Dermis blood vessel endothelial cell (primary cell): Measurements from ENCODE around the gene CD1C. TPM values are rescaled to one million over a fixed set of nuclear protein-coding genes. Genes with fewer than 3 reads are reported as not detected.
"Not testable (repeated sequence)": the region's sequence is repeated elsewhere in the genome, so short reads cannot be mapped to it uniquely, and the experiment has no call there.

Source experiments
- DNase-seq: peaks from one replicate; pipeline ENCODE4 v3.0.0; 2010
- total RNA-seq: library from RNA; depleted of rRNA; stranded (reverse); fragments of >200 nt; gene quantifications from 2 replicates; pipeline ENCODE4 v1.2.3, GENCODE V29; 2014

Gene CD1C
- total RNA-seq, 1 donor from 2014 or later: not detected

GRCh38 chr1:158329300-158329699 is 39.6 kb downstream of the CD1C start:
- no peak for DNase-seq

GRCh38 chr1:158329733-158330132 is 40.0 kb downstream of the CD1C start:
- DNase-seq: no peak

DNA sequence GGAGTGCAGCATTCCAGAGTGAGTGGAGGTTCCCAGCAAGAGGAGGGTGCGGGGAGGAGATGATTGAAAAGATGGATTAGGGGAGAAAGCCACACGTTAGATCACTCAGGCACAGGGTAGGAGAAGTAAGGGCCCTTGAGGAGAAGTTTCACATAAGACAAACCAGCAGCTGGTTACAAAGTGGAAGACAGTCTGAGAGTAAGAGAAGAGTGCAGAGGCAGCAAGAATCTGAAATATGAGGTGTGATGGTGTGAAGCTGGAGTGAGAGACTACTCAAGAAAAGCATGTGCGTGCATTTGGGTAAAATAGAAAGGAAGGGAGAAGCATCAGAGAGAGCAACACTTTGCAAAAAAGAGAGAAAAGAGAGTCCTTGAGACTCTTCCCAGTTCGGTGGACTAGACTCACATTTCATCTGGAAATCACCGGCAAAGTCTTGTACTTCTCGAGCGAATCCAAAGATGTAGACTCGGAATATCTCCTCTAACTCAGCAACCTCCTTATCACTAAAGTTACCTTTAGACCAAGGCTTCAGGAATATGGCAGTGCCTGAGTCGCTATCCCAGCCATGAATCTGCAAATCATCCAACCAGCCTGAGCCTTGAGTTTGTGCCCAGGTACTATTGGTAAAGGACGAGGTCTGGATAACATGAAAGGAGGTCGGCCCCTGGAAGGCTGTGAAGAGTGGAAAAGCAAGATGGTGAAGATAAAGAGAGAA is 40.8 kb downstream of the CD1C start:
- no peak for DNase-seq

GRCh38 chr1:158331106-158331425 is 41.3 kb downstream of the CD1C start:
- DNase-seq: no peak

DNA sequence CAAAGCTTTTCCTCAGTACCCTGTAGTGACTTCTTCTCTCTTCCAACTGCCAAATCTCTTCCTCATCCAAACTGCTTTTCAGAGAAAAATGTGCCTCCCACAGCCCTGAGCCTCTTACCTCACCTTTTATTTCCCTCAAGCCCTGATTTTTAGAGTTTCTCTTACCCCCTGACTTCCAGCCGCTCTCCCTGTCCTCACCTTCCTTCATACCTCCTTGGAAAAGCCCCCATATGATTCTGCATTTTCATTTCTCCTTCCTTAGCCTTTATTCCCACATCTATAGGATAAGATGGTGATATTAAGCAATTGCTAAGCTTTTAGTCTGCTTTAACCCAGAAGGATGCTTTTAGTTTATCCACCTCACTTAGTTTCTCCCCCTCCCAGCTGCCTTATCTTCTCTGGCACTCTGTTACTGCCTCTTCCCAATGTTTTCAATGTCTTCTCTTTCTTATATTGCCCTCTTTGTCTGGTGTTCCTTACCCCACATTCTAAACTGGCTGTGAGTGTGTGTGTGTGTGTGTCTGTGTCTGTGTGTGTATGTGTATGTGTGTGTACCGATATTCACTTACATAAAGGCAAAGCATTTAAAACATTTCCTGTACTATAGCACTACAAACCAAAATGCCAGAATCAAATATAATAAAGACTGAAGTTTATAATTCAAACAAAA is 41.9 kb downstream of the CD1C start, which contains the start of gene CD1B:
TSS of gene CD1B (minus strand) at position 51 of the 670 bp plus-strand sequence. CDS start 108 bp downstream, outside the sequence.
- DNase-seq: no peak

- DNase-seq: no peak
Observed at GRCh38 chr1:158333405-158334155, 43.9 kb downstream of the CD1C start.

GRCh38 chr1:158334526-158335212 is 44.9 kb downstream of the CD1C start:
- DNase-seq: no peak

DNA sequence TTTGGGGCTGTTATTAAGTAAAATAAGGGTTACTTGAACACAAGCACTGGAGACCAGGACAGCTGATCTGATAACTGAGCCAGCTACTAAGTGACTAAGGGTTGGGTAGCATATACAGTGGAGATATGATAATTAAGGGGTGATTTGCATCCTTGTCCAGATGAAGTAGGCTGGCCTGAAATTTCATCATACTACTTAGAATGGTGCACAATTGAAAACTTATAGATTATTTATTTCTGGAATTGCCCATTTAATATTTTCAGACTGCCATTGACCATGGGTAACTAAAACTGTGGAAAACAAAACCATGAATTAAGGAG is 45.5 kb downstream of the CD1C start:
- DNase-seq: no peak

DNA sequence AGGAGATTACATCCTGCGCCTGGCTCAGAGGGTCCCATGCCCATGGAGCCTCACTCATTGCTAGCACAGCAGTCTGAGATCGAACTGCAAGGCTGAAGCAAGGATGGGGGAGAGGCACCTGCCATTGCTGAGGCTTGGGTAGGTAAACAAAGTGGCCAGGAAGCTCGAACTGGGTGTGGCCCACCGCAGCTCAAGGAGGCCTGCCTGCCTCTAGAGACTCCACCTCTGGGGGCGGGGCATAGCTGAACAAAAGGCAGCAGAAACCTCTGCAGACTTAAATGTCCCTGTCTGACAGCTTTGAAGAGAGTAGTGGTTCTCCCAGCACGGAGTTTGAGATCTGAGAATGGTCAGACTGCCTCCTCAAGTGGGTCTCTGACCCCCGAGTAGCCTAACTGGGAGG is 46.7 kb downstream of the CD1C start:
- DNase-seq: not testable (repeated sequence)

Other genes with a start within 250 kb of the CD1C start
- not detected in 2 replicates for gene CD1D, start 109.0 kb upstream of the CD1C start, total RNA-seq
- gene CD1A, start 35.5 kb upstream of the CD1C start, total RNA-seq: not detected in 2 replicates
- not detected in 2 replicates for gene CD1B, start 41.6 kb downstream of the CD1C start, total RNA-seq
- not detected in 2 replicates for gene CD1E, start 64.0 kb downstream of the CD1C start, total RNA-seq
- gene OR10T2, start 109.5 kb downstream of the CD1C start, total RNA-seq: not detected in 2 replicates
- gene OR10K2, start 136.3 kb downstream of the CD1C start, total RNA-seq: not detected in 2 replicates
- gene OR10K1, start 171.9 kb downstream of the CD1C start, total RNA-seq: not detected in 2 replicates
- not detected in 2 replicates for gene OR10R2, start 182.3 kb downstream of the CD1C start, total RNA-seq